Measurements from ENCODE around the gene TPTE.
"Not testable (repeated sequence)": the region's sequence is repeated elsewhere in the genome, so short reads cannot be mapped to it uniquely, and the experiment has no call there.

TPTE gene

DNA sequence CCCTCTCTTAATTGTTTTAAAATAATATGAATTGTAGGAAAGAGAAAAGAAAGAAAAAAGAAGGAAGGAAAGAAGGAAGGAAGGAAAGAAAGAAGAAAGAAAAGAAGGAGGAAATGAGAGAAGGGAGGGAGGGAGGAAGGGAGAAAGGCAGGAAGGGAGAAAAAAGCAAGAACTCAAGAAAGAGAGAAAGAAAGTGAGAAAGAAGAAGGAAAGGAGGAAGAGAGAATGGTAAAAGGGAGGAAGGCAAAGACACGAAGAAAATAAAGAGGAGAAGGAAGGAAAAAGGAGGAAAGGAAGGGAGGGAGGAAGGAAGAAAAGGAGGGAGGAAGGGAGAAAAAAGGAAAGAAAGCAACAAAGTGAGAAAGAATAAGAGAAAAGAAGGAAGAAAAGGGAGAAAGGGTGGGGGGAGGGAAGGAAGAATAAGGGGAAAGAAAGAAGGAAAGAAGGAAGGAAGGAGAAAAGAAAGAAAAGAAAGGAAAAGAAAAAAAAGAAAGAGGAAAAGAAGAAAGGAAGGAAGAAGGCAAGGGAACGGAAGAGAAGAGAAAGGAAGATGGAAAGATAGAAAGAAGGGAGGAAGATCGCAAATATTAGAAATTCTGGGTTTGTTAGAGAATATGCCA, 95.9 kb downstream of the TPTE start:
- not testable (repeated sequence) for DNase-seq

GRCh38 chr21:10627316-10627863, 106.0 kb downstream of the TPTE start:
- DNase-seq: no peak

DNA sequence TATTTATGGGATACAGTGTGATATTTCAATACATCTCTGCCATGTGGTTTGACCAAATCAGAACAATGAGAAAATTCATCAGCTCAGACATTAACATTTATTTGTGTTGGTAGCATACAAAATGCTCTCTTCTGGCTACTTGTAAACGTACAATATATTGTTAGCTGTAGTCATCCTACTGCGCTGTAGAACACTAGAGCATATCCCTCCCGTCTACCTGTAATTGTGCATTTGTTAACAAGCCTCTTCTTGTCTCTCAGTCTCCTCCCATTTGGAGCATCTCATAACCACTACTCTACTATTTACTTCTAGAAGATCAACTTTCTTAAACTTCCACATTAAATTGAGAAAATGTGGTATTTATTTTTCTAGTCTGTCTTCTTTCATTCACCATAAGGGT, 107.9 kb downstream of the TPTE start:
- DNase-seq: not testable (repeated sequence)

- not testable (repeated sequence) for DNase-seq
Observed at GRCh38 chr21:10630829-10631228, 109.4 kb downstream of the TPTE start.

DNA sequence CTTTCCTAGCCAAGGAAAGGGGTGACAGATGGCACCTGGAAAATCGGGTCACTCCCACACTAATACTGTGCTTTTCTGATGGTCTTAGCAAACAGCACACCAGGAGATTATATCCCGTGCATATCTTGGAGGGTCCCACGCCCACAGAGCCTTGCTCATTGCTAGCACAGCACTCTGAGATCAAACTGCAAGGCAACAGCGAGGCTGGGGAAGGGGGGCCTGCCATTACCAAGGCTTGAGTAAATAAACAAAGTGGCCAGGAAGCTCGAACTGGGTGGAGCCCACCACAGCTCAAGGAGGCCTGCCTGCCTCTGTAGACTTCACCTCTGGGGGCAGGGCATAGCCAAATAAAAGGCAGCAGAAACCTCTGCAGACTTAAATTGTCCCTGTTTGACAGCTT, 109.9 kb downstream of the TPTE start:
- not testable (repeated sequence) for DNase-seq

- not testable (repeated sequence) for DNase-seq
Observed at GRCh38 chr21:10638144-10638543, 116.8 kb downstream of the TPTE start.

DNA sequence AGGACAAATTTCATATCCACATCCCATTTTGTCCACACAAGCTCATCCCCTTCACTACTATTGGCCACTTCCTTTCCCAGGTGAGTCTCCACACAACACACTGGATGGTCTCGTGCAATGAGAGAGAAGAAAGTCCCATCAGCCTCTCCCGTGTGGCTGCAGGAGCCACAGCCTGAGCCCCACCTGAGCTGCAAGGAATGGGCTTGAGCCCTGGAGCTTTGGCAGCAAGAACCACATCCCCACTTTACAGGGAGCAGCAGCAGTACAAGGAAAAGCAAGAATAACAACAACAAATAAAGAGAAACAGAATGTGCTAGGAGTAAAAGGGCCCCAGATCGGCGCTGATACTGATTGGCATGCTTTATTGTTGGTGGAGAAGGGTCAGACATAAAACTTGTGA, 117.7 kb downstream of the TPTE start:
- DNase-seq: no peak

DNA sequence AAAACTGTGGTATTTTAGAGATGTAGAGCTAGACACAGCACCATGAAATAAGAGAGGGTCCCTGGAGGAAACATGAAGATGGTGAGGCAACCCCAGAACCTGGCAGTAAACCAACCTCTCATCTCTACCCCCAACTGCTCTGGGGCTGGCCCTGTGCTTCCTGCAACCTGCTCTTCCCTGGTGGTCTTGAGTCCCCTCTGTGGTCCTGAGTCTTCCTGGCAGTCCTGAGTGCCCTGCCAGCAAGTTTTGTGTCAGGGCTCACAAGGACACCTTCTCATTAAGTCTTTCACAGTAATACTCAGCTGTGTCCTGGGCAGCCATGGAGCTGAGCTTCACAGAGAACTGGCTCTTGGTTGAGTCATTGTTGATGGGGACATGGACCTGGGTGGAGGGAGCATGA, 118.4 kb downstream of the TPTE start:
- not testable (repeated sequence) for DNase-seq

- DNase-seq: no peak
Observed at GRCh38 chr21:10640446-10640845, 119.1 kb downstream of the TPTE start.

DNA sequence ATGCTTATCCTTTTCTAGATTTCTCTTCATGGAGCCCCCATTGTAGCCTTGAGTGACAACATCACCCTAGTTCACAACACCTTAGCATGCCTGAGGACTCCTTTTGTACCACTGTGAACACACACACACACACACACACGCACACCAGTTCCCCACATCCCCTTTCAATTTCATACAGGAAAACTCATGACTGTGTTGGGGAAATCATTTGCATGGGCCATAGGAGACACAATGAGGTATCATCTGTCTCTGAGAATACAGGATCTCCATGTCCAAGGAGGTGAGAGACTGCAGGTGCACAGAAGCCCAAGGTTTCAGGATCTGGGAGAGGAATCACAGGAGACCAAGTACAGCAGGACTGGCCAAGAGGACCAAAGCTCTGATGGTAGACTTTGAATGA, 119.7 kb downstream of the TPTE start:
- DNase-seq: no peak

GRCh38 chr21:10645667-10646066, 124.3 kb downstream of the TPTE start:
- DNase-seq: not testable (repeated sequence)

DNA sequence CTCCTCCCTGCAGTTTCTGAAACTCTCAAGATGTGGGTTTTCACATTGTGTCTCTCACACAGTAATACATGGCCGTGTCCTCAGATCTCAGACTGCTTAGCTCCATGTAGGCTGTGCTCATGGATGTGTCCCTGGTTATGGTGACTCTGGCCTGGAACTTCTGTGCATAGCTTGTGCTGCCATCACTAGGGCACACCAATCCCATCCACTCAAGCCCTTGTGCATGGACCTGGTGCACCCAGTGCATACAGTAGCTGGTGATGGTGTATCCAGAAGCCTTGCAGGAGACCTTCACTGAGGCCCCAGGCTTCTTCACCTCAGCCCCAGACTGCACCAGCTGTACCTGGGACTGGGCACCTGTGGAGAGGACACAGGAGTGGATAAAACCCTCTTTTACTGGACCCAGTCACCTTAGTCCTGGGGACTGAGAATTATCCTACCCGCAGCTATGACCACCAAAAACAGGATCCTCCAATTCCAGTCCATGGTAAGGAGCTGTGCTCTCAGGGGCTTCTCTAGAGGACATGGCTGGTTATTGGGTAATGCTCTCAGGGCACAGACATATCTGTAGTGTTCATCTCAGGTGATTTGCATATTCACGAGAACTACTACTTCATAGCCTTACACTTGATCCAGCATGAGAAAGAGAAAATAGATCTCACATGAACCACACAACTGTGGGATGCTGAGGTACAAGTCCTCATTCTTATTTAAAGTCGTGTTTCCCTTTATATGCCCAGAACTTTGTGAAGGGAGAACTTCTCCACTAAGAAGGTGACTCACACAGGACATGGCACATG, 128.2 kb downstream of the TPTE start:
- DNase-seq: not testable (repeated sequence)

DNA sequence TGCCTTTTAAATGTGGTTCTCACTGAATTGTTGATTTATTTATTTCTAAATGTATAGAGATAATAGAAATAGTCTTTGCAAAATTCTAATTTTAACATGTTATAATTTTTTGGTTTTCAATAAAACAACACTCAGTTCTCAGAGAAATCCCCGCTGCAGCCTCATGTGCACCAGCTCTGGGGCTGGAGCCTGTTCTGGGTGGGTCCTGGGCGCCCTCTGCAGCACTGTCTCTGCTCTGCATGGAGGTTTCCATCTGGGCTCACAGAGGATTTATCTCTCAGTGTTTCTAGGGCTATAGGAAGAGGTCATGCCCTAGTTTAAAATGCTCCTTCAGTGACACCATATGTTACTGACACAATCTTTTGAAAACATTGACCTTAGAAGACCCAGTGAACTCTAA, 128.9 kb downstream of the TPTE start:
- DNase-seq: not testable (repeated sequence)
